Dendritic cell treated with granulocyte-macrophage colony-stimulating factor and Interleukin-4, amounts not matched to agents 40 ng/mL and 50 ng/mL, for 4 days (primary cell): ENCODE results near the gene PEX13.
"Not testable (repeated sequence)": the region's sequence is repeated elsewhere in the genome, so short reads cannot be mapped to it uniquely, and the experiment has no call there.

Experiments used
- H3K27ac Mint-ChIP-seq: one replicate; pipeline ENCODE4 v1.8.0; 2022; ENCODE audit warnings: mild to moderate bottlenecking, mixed read lengths
- H3K27me3 Mint-ChIP-seq: one replicate; pipeline ENCODE4 v1.8.0; 2022; ENCODE audit warnings: mild to moderate bottlenecking, mixed read lengths
- H3K36me3 Mint-ChIP-seq: one replicate; pipeline ENCODE4 v1.8.0; 2022; ENCODE audit warnings: low read depth, mixed read lengths
- H3K4me1 Mint-ChIP-seq: one replicate; pipeline ENCODE4 v1.8.0; 2022; ENCODE audit warnings: low read depth, mixed read lengths
- H3K4me3 Mint-ChIP-seq: one replicate; pipeline ENCODE4 v1.8.0; 2022; ENCODE audit warnings: mild to moderate bottlenecking, moderate library complexity, mixed read lengths
- H3K9me3 Mint-ChIP-seq: one replicate; pipeline ENCODE4 v1.8.0; 2022; ENCODE audit warnings: mixed read lengths
- intact Hi-C: fragments of 100-400 bp; cut with micrococcal nuclease; formaldehyde crosslinking; loops from one replicate; pipeline ENCODE4 v1.15.0; 2022

PEX13 gene, protein sequence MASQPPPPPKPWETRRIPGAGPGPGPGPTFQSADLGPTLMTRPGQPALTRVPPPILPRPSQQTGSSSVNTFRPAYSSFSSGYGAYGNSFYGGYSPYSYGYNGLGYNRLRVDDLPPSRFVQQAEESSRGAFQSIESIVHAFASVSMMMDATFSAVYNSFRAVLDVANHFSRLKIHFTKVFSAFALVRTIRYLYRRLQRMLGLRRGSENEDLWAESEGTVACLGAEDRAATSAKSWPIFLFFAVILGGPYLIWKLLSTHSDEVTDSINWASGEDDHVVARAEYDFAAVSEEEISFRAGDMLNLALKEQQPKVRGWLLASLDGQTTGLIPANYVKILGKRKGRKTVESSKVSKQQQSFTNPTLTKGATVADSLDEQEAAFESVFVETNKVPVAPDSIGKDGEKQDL

DNA sequence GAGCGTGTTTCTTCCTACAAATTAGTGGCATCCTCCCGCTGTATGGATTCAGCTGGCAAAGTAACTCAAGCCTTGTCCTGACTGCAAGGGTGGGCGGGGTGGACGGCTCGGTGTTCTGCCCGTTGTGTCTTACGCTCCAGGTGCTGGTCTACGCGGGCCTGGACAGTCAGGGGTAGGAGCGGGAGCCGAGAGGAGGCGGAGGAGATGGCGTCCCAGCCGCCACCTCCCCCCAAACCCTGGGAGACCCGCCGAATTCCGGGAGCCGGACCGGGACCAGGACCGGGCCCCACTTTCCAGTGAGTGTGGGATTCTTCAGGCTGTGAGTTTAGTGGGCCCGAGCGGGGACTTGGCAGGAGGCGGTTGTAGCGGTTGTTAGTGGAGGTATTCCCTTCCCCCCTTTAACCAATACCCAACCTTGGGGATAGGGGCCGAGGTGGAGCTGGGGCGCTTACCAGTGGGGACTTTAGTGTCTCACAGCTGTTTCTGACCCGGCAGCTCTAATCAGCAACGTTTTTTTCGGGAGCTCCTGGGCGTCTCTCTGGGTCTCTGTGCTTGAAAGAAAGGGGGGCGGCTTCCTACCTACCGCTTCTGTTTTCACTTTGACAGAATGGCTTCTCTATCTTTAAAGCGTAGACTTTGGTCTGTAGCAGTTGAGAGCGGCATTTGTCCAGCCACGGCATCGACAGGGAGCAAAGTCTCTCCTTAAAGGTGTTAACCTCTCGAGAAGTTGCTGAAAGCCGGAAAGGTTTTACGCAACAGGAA is at the start of gene PEX13, which contains the start of gene PUS10:
TSS of gene PEX13 (plus strand) at position 165 of the 762 bp plus-strand sequence. CDS start at position 205, 40 bp downstream.
TSS of gene PUS10 (minus strand) at position 700 of the 762 bp plus-strand sequence. CDS start 6,365 bp downstream, outside the sequence.
- Mint-ChIP-seq H3K36me3 (peaks cover 36% of the 10 kb centered on the region), H3K4me3 (peak within 1 kb of the TSS; percentile 95), H3K4me1 (peaks cover 16% of the 10 kb centered on the region), H3K27me3 (no peaks in the 10 kb centered on the region), H3K9me3 (no peaks in the 10 kb centered on the region), H3K27ac (peak within 1 kb of the TSS; percentile 92)
- intact Hi-C loops, result loop anchor here (5.0 kb wide), 1 partner anchor 50 kb away; the partner anchor contains the start of gene SANBR

DNA sequence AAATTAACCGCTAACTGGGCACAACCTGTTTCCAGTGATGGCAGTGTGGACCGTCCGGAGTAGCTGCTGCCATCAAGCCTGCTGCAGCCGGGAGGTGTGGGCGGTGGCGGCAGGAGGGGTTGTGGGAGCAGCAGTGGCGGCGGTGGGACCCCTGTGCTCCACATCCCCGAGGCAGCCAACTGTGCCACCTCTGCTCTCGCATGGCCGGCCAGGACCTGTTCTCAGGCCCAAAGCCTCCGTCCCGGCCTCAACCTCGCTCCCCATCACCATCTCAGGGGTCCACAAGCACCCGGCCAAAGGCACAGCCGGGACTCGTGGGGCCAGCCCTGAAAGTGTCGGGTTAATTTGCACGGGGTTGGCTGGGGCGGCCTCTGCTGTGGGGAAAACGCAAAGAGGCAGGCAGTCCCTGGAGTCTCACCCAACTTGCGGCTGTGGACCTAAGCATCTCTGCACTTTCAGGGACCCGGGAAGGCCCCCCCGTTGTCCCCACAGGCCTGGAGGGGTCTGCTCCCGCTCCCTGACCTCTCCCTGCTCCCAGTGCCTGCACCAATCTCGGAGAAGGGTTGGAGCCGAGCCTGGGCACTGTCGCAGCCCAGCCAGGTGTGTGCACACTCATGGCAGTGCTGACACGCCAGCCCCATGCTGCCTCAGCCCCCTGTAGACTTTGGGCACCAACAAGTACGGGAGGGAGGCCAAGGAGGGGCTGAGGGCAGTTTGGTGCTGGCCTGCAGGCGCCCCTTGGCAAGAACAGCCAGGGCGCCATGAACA is 44.4 kb upstream of the PEX13 start:
- intact Hi-C loops, result no loop called here
- no peaks in the 10 kb centered on the region for H3K9me3 Mint-ChIP-seq
- no peaks in the 10 kb centered on the region for H3K27me3 Mint-ChIP-seq
- H3K4me3 Mint-ChIP-seq, result no peak overlapping the region
- H3K4me1 Mint-ChIP-seq, result no peaks in the 10 kb centered on the region
- H3K36me3 Mint-ChIP-seq, result no peaks in the 10 kb centered on the region
- peak overlapping the region; percentile 43 for H3K27ac Mint-ChIP-seq

DNA sequence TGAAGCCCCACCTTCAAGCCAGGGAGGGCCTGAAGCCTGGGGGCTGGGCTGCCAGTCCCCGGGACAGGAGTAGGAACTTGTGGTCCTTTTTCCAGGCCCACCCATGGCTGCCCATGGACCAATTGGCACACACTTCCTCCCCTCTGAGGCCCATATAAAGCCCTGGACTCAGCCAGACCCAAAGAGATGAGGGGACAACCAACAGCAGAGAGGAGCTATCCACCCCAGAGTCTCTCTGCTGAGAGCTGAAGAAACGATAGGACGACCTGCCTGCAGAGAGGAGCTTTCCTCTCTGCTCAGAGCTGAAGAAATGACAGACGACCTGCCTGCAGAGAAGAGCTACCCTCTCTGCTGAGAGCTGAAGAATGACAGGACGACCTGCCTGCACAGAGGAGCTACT is 43.8 kb upstream of the PEX13 start:
- Mint-ChIP-seq H3K4me3 (no peak overlapping the region), H3K4me1 (peaks cover 5% of the 10 kb centered on the region), H3K27ac (peak overlapping the region; percentile 43), H3K9me3 (no peaks in the 10 kb centered on the region), H3K36me3 (no peaks in the 10 kb centered on the region), H3K27me3 (no peaks in the 10 kb centered on the region)
- intact Hi-C loops, result no loop called here

DNA sequence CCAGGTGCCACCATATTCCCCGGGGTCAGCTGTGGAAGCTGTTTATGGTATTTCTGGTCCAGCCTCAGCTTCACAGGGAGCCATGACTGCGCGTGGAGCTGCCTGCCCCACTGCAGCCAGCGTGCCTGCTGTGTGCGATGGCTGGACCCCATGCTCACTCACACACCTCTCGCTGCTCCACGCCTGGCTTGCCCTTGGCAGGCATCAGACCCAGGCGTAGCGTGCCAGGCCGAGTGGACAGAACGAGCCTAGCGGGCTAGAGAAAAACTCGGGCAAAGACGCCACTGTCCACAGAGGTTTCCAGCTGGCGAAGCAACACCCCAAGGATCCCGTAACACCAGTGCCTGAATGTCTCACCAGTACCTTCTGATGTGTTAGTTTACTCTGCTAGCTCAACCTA is 42.9 kb upstream of the PEX13 start:
- Mint-ChIP-seq H3K36me3 (no peaks in the 10 kb centered on the region), H3K27ac (no peak overlapping the region), H3K27me3 (no peaks in the 10 kb centered on the region), H3K4me3 (no peak overlapping the region), H3K9me3 (no peaks in the 10 kb centered on the region), H3K4me1 (peaks cover 13% of the 10 kb centered on the region)
- intact Hi-C loops, result no loop called here

DNA sequence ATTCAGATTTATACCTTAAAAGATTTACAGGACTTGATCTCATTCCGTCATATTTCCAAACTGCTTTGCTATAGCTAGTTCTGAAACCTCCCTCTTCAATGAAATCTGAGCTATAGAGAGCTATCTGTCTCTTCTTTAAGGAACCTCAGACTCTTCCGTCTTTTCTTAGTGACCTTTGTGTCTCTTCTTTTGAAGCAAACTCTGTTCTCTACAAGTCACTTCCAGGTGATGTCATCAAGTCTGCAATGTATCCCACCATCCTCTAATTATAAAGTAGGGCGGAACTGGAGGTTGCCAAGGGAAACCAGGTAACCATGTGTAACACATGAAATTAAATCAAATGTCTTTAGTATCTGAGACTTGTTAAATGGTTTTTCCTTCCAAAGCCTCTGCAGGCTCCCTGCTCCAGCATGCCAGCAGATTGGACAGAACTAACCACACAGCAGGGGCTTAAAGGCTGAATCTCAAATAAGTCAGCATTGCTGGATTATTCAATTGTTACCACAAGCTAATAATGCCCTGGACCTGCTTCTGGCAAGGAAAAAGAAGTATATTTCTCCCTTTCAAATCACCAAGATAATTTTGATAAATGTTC is 41.2 kb upstream of the PEX13 start:
- no peak overlapping the region for H3K4me3 Mint-ChIP-seq
- H3K4me1 Mint-ChIP-seq, result peaks cover 21% of the 10 kb centered on the region
- H3K9me3 Mint-ChIP-seq, result no peaks in the 10 kb centered on the region
- H3K36me3 Mint-ChIP-seq, result no peaks in the 10 kb centered on the region
- H3K27ac Mint-ChIP-seq, result no peak overlapping the region
- intact Hi-C loops, result no loop called here
- no peaks in the 10 kb centered on the region for H3K27me3 Mint-ChIP-seq

DNA sequence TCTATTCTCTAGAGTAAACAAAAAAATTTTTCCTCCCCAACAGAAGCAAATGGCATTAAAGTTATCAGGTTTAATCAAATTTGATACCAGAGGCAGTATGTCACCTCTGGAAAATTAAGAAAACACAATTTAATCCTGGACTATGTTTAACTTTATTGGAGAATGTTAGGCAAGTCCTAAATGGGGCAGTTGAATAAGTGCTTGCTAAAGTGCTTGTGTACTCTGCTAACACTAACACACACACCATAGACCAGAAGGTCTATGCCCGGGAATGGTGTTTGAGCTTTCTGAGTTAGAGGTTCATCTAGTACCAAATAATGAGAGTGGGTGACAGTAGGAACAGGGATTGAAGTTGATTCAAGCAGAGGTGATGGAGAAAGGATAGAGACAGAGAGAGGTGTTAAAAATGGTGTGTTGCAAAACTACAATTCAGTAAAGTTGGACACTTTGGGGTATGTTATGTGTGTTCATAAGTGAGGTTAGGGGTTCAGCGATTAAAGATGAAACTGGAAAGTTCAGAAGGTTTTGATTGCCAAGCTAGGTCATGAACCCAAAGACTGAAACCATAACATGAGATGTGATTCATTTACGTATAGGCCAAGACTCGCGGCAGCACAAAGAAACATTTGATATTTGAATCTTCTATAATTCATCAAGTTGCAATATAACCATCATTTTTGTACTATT is 40.5 kb upstream of the PEX13 start:
- Mint-ChIP-seq H3K27ac (no peak overlapping the region), H3K27me3 (no peaks in the 10 kb centered on the region), H3K36me3 (no peaks in the 10 kb centered on the region), H3K9me3 (no peaks in the 10 kb centered on the region), H3K4me1 (peaks cover 21% of the 10 kb centered on the region), H3K4me3 (no peak overlapping the region)
- intact Hi-C loops, result no loop called here

DNA sequence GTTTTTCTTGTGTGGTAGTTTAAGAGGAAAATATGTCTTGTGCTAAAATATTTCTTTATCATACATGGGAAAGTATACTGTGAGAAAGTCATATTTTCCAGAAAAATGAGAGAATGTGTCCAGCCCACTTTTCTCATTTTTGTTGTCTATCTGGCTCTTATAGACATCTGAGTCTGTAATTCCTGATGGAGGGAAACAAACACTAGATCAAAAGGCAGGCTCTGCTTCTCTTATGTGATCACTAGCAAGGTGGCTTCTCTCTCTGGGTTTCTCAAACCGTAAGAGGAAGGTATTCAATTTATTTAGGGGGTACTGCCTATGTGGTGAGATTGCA is 40.0 kb upstream of the PEX13 start:
- Mint-ChIP-seq H3K27ac (no peak overlapping the region), H3K36me3 (no peaks in the 10 kb centered on the region), H3K4me1 (peaks cover 21% of the 10 kb centered on the region), H3K4me3 (no peak overlapping the region), H3K9me3 (no peaks in the 10 kb centered on the region), H3K27me3 (no peaks in the 10 kb centered on the region)
- intact Hi-C loops, result no loop called here

DNA sequence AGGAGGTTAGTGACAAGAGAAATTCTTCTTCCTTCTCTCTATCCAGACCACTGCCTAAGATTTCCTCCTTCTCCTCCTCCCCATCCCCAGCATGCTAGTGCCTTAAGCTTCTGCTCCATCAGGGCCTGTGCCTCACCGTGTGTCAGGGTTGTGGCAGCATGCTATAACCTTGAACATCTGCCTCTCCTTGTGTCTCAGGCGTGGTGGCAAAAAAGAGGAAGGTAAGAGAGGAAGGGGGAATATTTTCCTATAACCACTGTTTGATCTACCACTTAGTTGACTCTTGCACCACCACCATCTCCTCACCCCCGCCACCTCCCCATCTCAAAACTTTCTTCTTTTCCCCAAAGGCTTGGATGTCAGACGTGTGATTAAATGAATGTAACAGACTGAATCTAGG is 38.3 kb upstream of the PEX13 start:
- peaks cover 21% of the 10 kb centered on the region for H3K4me1 Mint-ChIP-seq
- no peak overlapping the region for H3K4me3 Mint-ChIP-seq
- H3K36me3 Mint-ChIP-seq, result no peaks in the 10 kb centered on the region
- no peaks in the 10 kb centered on the region for H3K9me3 Mint-ChIP-seq
- intact Hi-C loops, result no loop called here
- H3K27ac Mint-ChIP-seq, result no peak overlapping the region
- no peaks in the 10 kb centered on the region for H3K27me3 Mint-ChIP-seq

DNA sequence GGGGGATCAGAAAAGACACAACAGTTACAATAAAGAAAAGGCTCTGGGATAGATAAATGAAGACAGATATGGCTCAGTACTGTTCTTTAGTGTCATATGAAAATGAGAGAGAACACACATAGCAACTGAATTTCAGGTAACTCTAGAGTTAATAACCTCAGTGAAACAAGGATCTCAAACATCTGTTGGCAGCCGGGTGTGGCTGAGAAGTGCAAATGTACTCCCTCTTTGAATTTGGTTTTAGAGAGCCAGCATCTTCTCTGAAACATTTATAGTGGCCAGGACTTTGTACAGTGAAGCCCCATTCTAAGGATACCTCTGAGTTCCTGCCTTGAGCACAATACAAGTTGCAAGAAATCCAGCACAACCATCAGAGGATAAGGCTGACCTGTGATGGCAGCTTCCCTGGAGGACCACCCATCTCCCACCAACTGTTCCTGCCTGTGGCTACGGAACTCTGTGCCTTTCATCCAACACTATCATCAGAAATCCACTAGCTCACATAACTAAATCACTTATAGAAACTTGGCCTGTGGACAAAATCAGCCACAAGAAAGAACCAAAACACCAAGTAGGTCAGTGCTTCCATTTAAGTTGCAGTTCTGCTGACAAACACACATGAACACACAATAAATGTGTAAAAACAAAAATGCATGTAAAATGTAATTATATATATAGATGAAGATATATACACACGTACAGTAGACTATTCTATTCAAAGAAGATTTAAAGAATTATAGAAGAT is 37.3 kb upstream of the PEX13 start:
- no peaks in the 10 kb centered on the region for H3K36me3 Mint-ChIP-seq
- H3K27ac Mint-ChIP-seq, result no peak overlapping the region
- no peak overlapping the region for H3K4me3 Mint-ChIP-seq
- no peaks in the 10 kb centered on the region for H3K9me3 Mint-ChIP-seq
- intact Hi-C loops, result no loop called here
- H3K27me3 Mint-ChIP-seq, result no peaks in the 10 kb centered on the region
- peaks cover 21% of the 10 kb centered on the region for H3K4me1 Mint-ChIP-seq

DNA sequence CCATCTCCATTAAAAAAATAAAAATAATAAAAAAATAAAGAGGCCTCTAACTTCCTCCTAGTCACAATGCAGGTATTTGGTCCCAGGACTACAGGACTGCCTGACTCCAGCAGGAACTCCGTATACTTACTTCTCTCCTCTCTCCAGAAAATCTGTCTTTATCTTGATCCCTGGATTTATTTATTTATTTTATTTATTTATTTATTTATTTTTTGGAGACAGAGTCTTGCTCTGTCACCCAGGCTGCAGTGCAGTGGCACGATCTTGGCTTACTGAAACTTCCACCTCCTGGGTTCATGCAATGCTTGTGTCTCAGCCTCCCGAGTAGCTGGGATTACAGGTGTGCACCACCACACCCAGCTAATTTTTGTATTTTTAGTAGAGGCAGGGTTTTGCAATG is 35.5 kb upstream of the PEX13 start:
- peaks cover 23% of the 10 kb centered on the region for H3K4me1 Mint-ChIP-seq
- H3K36me3 Mint-ChIP-seq, H3K27me3 Mint-ChIP-seq, intact Hi-C loops, H3K4me3 Mint-ChIP-seq, H3K9me3 Mint-ChIP-seq, H3K27ac Mint-ChIP-seq: not testable (repeated sequence)

DNA sequence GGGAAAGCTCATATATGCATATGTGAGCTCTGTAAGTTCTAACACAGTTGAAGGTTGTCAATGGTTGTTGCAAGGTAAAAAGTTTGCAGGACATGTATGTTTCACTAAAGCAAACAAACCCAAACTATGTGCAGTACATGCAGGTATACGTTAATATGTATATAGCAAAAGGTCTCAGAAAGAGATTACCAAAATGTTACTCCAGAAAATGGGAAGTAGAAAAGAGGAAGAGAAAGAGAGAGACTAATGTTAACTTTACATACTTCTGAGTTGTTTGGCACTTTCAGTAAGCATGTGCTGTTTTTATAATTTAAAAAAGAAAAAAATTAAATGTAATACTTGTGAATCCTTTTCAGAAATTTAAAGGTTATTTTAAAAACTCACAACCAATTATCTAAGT is 32.8 kb upstream of the PEX13 start:
- H3K27ac Mint-ChIP-seq, result no peak overlapping the region

DNA sequence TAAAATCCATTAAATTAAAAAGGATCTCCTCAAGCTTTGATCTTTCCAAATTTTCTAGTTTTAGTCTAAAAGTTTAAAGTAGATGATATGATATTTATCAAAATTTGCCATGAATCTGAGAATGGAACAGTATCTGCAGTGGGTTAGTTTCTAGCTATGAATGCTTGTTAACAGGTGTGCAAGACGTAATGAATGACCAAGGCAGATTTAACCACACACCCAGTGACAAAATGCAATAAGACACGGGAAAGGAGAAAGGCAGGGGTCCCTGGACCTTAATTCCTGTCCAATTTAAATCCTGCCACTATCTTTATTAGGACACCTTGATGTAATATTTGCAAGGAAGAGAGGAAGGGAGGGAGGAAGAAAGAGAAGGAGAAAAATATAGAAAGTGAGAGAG is 30.5 kb upstream of the PEX13 start:
- intact Hi-C loops, result no loop called here
- no peaks in the 10 kb centered on the region for H3K27me3 Mint-ChIP-seq
- no peak overlapping the region for H3K4me3 Mint-ChIP-seq
- peaks cover 14% of the 10 kb centered on the region for H3K4me1 Mint-ChIP-seq
- no peak overlapping the region for H3K27ac Mint-ChIP-seq
- no peaks in the 10 kb centered on the region for H3K9me3 Mint-ChIP-seq
- H3K36me3 Mint-ChIP-seq, result no peaks in the 10 kb centered on the region

More for the DNA sequence above, 32.8 kb upstream of the PEX13 start:
- intact Hi-C loops, result no loop called here
- H3K4me1 Mint-ChIP-seq, result peaks cover 22% of the 10 kb centered on the region
- H3K9me3 Mint-ChIP-seq, result no peaks in the 10 kb centered on the region
- no peaks in the 10 kb centered on the region for H3K36me3 Mint-ChIP-seq
- no peaks in the 10 kb centered on the region for H3K27me3 Mint-ChIP-seq
- no peak overlapping the region for H3K4me3 Mint-ChIP-seq

DNA sequence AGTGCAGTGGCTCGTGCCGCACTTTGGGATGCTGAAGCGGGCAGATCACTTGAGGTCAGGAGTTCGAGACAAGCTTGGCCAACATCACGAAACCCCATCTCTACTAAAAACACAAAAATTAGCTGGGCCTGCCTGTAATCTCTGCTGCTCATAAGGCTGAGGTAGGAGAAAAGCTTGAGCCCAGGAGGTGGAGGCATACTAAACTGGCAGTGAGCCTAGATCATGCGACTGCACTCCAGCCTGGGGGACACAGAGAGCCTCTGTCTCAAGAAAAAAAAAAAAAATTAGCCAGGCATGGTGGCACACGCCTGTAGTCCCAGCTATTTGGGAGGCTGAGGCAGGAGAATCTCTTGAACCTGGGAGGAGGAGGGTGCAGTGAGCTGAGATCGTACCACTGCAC is 29.9 kb upstream of the PEX13 start:
- H3K27me3 Mint-ChIP-seq, H3K27ac Mint-ChIP-seq, intact Hi-C loops: not testable (repeated sequence)

More for the DNA sequence above, 29.9 kb upstream of the PEX13 start:
- H3K4me3 Mint-ChIP-seq, H3K36me3 Mint-ChIP-seq, H3K9me3 Mint-ChIP-seq: not testable (repeated sequence)
- peaks cover 14% of the 10 kb centered on the region for H3K4me1 Mint-ChIP-seq
